CD4-positive, alpha-beta T cell treated with Interleukin-1 beta for 1 hour (primary cell): ENCODE data around the gene ZDHHC8.

Experiments used
- DNase-seq, 2 donors: peaks; one replicate each; pipeline ENCODE4 v3.0.0-alpha.2; 2020 to 2022

Gene ZDHHC8

GRCh38 chr22:20131597-20131858 lies at the start of gene ZDHHC8:
TSS of gene ZDHHC8 (plus strand) at chr22:20131804. CDS start at chr22:20131948, 144 bp downstream.
- DNase-seq, result peak; percentile 34 to 46

- DNase-seq, result no peak
These were observed 48.3 kb upstream of the ZDHHC8 start for GRCh38 chr22:20083157-20083890.

- DNase-seq, result no peak
These were observed 47.6 kb upstream of the ZDHHC8 start for GRCh38 chr22:20083891-20084546.

GRCh38 chr22:20084547-20085413 lies 46.8 kb upstream of the ZDHHC8 start:
- no peak for DNase-seq

GRCh38 chr22:20085651-20086050 lies 46.0 kb upstream of the ZDHHC8 start:
- no peak for DNase-seq

- DNase-seq, result no peak
These were observed 45.5 kb upstream of the ZDHHC8 start for GRCh38 chr22:20086101-20086599.

GRCh38 chr22:20086763-20087162 lies 44.8 kb upstream of the ZDHHC8 start:
- no peak for DNase-seq

GRCh38 chr22:20087319-20088262 lies 44.0 kb upstream of the ZDHHC8 start:
- DNase-seq, result no peak

- DNase-seq, result no peak
These were observed 43.3 kb upstream of the ZDHHC8 start for GRCh38 chr22:20088263-20088648.

GRCh38 chr22:20089226-20089976 lies 42.2 kb upstream of the ZDHHC8 start:
- no peak for DNase-seq

- DNase-seq, result no peak
These were observed 41.5 kb upstream of the ZDHHC8 start for GRCh38 chr22:20089977-20090729.

GRCh38 chr22:20090730-20091240 lies 40.8 kb upstream of the ZDHHC8 start:
- DNase-seq, result no peak

GRCh38 chr22:20091690-20092476 lies 39.7 kb upstream of the ZDHHC8 start:
- DNase-seq, result peak in 1 of 2 donors; percentile 29

- no peak for DNase-seq
These were observed 39.1 kb upstream of the ZDHHC8 start for GRCh38 chr22:20092477-20092854.

GRCh38 chr22:20093418-20094196 lies 38.0 kb upstream of the ZDHHC8 start:
- DNase-seq, result no peak

GRCh38 chr22:20094197-20094807 lies 37.3 kb upstream of the ZDHHC8 start:
- DNase-seq, result no peak

- no peak for DNase-seq
These were observed 36.1 kb upstream of the ZDHHC8 start for GRCh38 chr22:20095521-20095920.

- DNase-seq, result no peak
These were observed 34.8 kb upstream of the ZDHHC8 start for GRCh38 chr22:20096574-20097420.
